ENCODE data around the gene NRROS.
"Not testable (repeated sequence)": the region's sequence is repeated elsewhere in the genome, so short reads cannot be mapped to it uniquely, and the experiment has no call there.

NRROS gene

GRCh38 chr3:196625331-196625730 is 14.2 kb upstream of the NRROS start:
- DNase-seq, result no peak

GRCh38 chr3:196627918-196628231 is 11.6 kb upstream of the NRROS start:
- DNase-seq, result no peak

GRCh38 chr3:196629228-196629627 is 10.3 kb upstream of the NRROS start:
- no peak for DNase-seq

GRCh38 chr3:196631682-196632045 is 7.8 kb upstream of the NRROS start:
- no peak for DNase-seq

- peak in 1 of 2 experiments; percentile 63 for DNase-seq
These were observed 7.3 kb upstream of the NRROS start for GRCh38 chr3:196632046-196632751.

- no peak for DNase-seq
These were observed 5.8 kb upstream of the NRROS start for GRCh38 chr3:196633555-196634151.

GRCh38 chr3:196634224-196634623 is 5.3 kb upstream of the NRROS start:
- no peak for DNase-seq

- no peak for DNase-seq
These were observed 4.7 kb upstream of the NRROS start for GRCh38 chr3:196634829-196635228.

GRCh38 chr3:196636369-196637349 is 2.8 kb upstream of the NRROS start:
- DNase-seq, result no peak

GRCh38 chr3:196637941-196638340 is 1.6 kb upstream of the NRROS start:
- not testable (repeated sequence) for DNase-seq

GRCh38 chr3:196638861-196639482 is 522 bp upstream of the NRROS start:
- no peak for DNase-seq

GRCh38 chr3:196640297-196641018 is 964 bp downstream of the NRROS start:
- DNase-seq, result no peak

- no peak for DNase-seq
These were observed 2.0 kb downstream of the NRROS start for GRCh38 chr3:196641333-196642054.

GRCh38 chr3:196642434-196642833 is 2.9 kb downstream of the NRROS start:
- DNase-seq, result no peak

- no peak for DNase-seq
These were observed 3.8 kb downstream of the NRROS start for GRCh38 chr3:196643201-196643749.

GRCh38 chr3:196643761-196644160 is 4.3 kb downstream of the NRROS start:
- no peak for DNase-seq

- no peak for DNase-seq
These were observed 5.6 kb downstream of the NRROS start for GRCh38 chr3:196645096-196645495.

GRCh38 chr3:196645897-196646665 is 6.6 kb downstream of the NRROS start:
- DNase-seq, result no peak

GRCh38 chr3:196646666-196647216 is 7.2 kb downstream of the NRROS start:
- no peak for DNase-seq

- no peak for DNase-seq
These were observed 11.3 kb downstream of the NRROS start for GRCh38 chr3:196650740-196651311.

Data from cerebellar nuclear complex (tissue), 1 donor.